Adrenal gland (tissue), 5 donors: ENCODE data around the gene KRT6C.

Experiments
- CTCF ChIP-seq, 6 experiments: fragments of 450-650 bp in 4 of 6; fragments of 200-600 bp in 2 of 6; sonication (generic) in 1 of 6; IDR thresholded peaks; 1 replicate in 5 of 6; 2 replicates in 1 of 6; pipeline versions ENCODE4 v1.5.1 to v1.8.0; 2016 to 2021; ENCODE audit warnings: antibody characterized with exemption in 6 of 6, mild to moderate bottlenecking in 2 of 6, moderate library complexity in 1 of 6
- POLR2A ChIP-seq, 2 donors: fragments of 450-650 bp; IDR thresholded peaks; one replicate each; pipeline ENCODE4 v1.6.1; 2017; ENCODE audit warnings: antibody characterized with exemption in 2 of 2, mild to moderate bottlenecking in 2 of 2, moderate library complexity in 1 of 2
- donor health status: DM: no; HTN: no; CAD: no.

GRCh38 chr12:52486166-52487105 lies 12.8 kb upstream of the KRT6C start:
- TF ChIP-seq POLR2A (IDR thresholded peaks at IDR 0.05) (no peak), CTCF (IDR thresholded peaks at IDR 0.05) (no peak)
